HepG2 (cell line): ENCODE measurements around the gene SNRPD2. TPM values are rescaled to one million over a fixed set of nuclear protein-coding genes. Genes with fewer than 3 reads are reported as not detected.
"Not testable (repeated sequence)": the region's sequence is repeated elsewhere in the genome, so short reads cannot be mapped to it uniquely, and the experiment has no call there.

Experiments used
- ATAC-seq: fragments of 200-7000 bp; cut with Tn5 transposase; 3 replicates; pipeline ENCODE4 v1.9.1; 2020; ENCODE audit warnings: mild to moderate bottlenecking, moderate library complexity
- BruUV-seq: library from RNA; stranded (reverse); fragments of 400-500 nt; replicated peaks from 2 replicates; lab custom pipeline; 2021; lab: Mats Ljungman, UMichigan
- CTCF ChIA-PET: fragments of 300-600 bp; formaldehyde crosslinking; extraction: SDS; loops from one replicate; lab custom pipeline; 2021; ENCODE audit warnings: low total read pairs, inconsistent platforms, low intra/inter-chr PET ratio; lab: Yijun Ruan, JAX
- POLR2A ChIA-PET: fragments of 350-600 bp; sonication (Branson Sonifier 250); formaldehyde crosslinking; loops from one replicate; lab custom pipeline; 2020; ENCODE audit warnings: antibody characterized with exemption, inconsistent platforms; lab: Yijun Ruan, JAX
- DNase-seq: peaks from one replicate; pipeline ENCODE4 v3.0.0-alpha.2; 2015; ENCODE audit warnings: low spot score
- FAIRE-seq: peaks from 3 replicates; lab custom pipeline; 2011; peaks lifted over from hg19 to GRCh38; lab: Jason Lieb, UNC
- H2AFZ ChIP-seq: one replicate; pipeline ENCODE4 v1.6.1; 2011; ENCODE audit warnings: low read length, inconsistent platforms
- H3K27ac ChIP-seq: fragments of 300-600 bp; 3 replicates; pipeline ENCODE4 v1.8.0; 2011; ENCODE audit warnings: mixed run types, mild to moderate bottlenecking, mixed read lengths, low read length, inconsistent platforms; ENCODE audit not compliant: insufficient read depth; ENCODE audit errors: extremely low read length
- H3K27me3 ChIP-seq, 2 experiments: fragments of 200-600 bp in 1 of 2; 2 replicates in 1 of 2; 3 replicates in 1 of 2; pipeline versions ENCODE4 v1.6.0 to v1.8.0; 2011; ENCODE audit warnings: low read length in 2 of 2, mild to moderate bottlenecking in 2 of 2, moderate library complexity in 2 of 2, inconsistent platforms in 1 of 2; ENCODE audit not compliant: insufficient read depth in 2 of 2, control insufficient read depth in 1 of 2
- H3K36me3 ChIP-seq, 2 experiments: fragments of 200-600 bp in 1 of 2; replicated peaks in 1 of 2; 2 replicates in 1 of 2; 3 replicates in 1 of 2; pipeline versions ENCODE4 v1.5.1 to v1.8.0; 2011; ENCODE audit warnings: low read length in 2 of 2, inconsistent platforms in 1 of 2; ENCODE audit not compliant: insufficient read depth in 2 of 2, control insufficient read depth in 1 of 2
- H3K4me1 ChIP-seq: 2 replicates; pipeline ENCODE4 v1.5.1; 2012; ENCODE audit warnings: low read length, inconsistent platforms; ENCODE audit not compliant: insufficient read depth
- H3K4me2 ChIP-seq: 2 replicates; pipeline ENCODE4 v1.6.0; 2011; ENCODE audit warnings: low read depth, low read length, inconsistent platforms
- H3K4me3 ChIP-seq, 3 experiments: fragments of 200-600 bp in 1 of 3; sonication (generic), shearing (Covaris generic) in 1 of 3; replicated peaks in 1 of 3; 2 replicates each; pipeline ENCODE4 v1.5.1; 2011 to 2016; ENCODE audit warnings: low read length in 3 of 3, inconsistent platforms in 2 of 3, low read depth in 2 of 3, mild to moderate bottlenecking in 2 of 3, control low read depth in 1 of 3, mixed read lengths in 1 of 3; ENCODE audit not compliant: insufficient read depth in 1 of 3
- H3K79me2 ChIP-seq: one replicate; pipeline ENCODE4 v1.6.1; 2011; ENCODE audit warnings: low read length, inconsistent platforms; ENCODE audit not compliant: insufficient read depth
- H3K9ac ChIP-seq: 2 replicates; pipeline ENCODE4 v1.6.0; 2011; ENCODE audit warnings: mild to moderate bottlenecking, low read depth, low read length, inconsistent platforms; ENCODE audit not compliant: insufficient read depth
- H3K9me3 ChIP-seq: 2 replicates; pipeline ENCODE4 v1.5.1; 2012; ENCODE audit warnings: mild to moderate bottlenecking, low read length
- H4K20me1 ChIP-seq: 2 replicates; pipeline ENCODE4 v1.6.0; 2011; ENCODE audit warnings: inconsistent platforms, mild to moderate bottlenecking, low read length, moderate library complexity; ENCODE audit not compliant: insufficient read depth
- CHD4 ChIP-seq: fragments of 200-600 bp; sonication (generic); IDR thresholded peaks from 2 replicates; pipeline ENCODE4 v1.7.0; 2017; ENCODE audit warnings: mild to moderate bottlenecking, low read length, borderline replicate concordance
- DPF2 ChIP-seq: sonication (generic); formaldehyde crosslinking; IDR thresholded peaks from 2 replicates; pipeline ENCODE4 v1.4.0; 2020; ENCODE audit warnings: mild to moderate bottlenecking, low read depth, missing genetic modification reagents, borderline replicate concordance
- ELF3 ChIP-seq: IDR thresholded peaks from 2 replicates; pipeline ENCODE4 v1.6.1; 2016; ENCODE audit warnings: missing genetic modification reagents, missing compliant biosample characterization
- FOXK1 ChIP-seq: sonication (generic); formaldehyde crosslinking; IDR thresholded peaks from 2 replicates; pipeline ENCODE4 v1.4.0; 2020; ENCODE audit warnings: low read depth, missing genetic modification reagents, borderline replicate concordance
- HHEX ChIP-seq: IDR thresholded peaks from 2 replicates; pipeline ENCODE4 v1.6.1; 2016; ENCODE audit warnings: control low read depth
- IRF2 ChIP-seq: IDR thresholded peaks from 2 replicates; pipeline ENCODE4 v1.6.1; 2018; ENCODE audit warnings: missing genetic modification reagents, missing compliant biosample characterization
- POLR2AphosphoS5 ChIP-seq: IDR thresholded peaks from 2 replicates; pipeline ENCODE4 v1.6.1; 2012; ENCODE audit warnings: low read depth, low read length
- SSRP1 ChIP-seq: IDR thresholded peaks from 2 replicates; pipeline ENCODE4 v1.6.1; 2016; ENCODE audit warnings: control low read depth
- ZEB1 ChIP-seq: IDR thresholded peaks from 2 replicates; pipeline ENCODE4 v1.6.1; 2012; ENCODE audit warnings: mild to moderate bottlenecking, low read depth, inconsistent platforms; ENCODE audit not compliant: insufficient replicate concordance
- ZFX ChIP-seq: sonication (generic); formaldehyde crosslinking; IDR thresholded peaks from 2 replicates; pipeline ENCODE4 v1.4.0; 2020; ENCODE audit warnings: mild to moderate bottlenecking, low read depth, missing genetic modification reagents, moderate library complexity
- ZNF225 ChIP-seq: sonication (generic); formaldehyde crosslinking; IDR thresholded peaks from 2 replicates; pipeline ENCODE4 v1.4.0; 2020; ENCODE audit warnings: mild to moderate bottlenecking, missing genetic modification reagents
- ZNF367 ChIP-seq: sonication (generic); formaldehyde crosslinking; IDR thresholded peaks from 2 replicates; pipeline ENCODE4 v1.4.0; 2020; ENCODE audit warnings: missing genetic modification reagents, borderline replicate concordance
- ZNF460 ChIP-seq: sonication (generic); formaldehyde crosslinking; IDR thresholded peaks from 2 replicates; pipeline ENCODE4 v1.5.1; 2020; ENCODE audit warnings: missing genetic modification reagents, mild to moderate bottlenecking, borderline replicate concordance
- ZNF615 ChIP-seq: sonication (generic); formaldehyde crosslinking; IDR thresholded peaks from 2 replicates; pipeline ENCODE4 v1.5.0; 2020; ENCODE audit warnings: mild to moderate bottlenecking, missing genetic modification reagents, borderline replicate concordance
- ZSCAN22 ChIP-seq: sonication (generic); formaldehyde crosslinking; IDR thresholded peaks from 2 replicates; pipeline ENCODE4 v1.4.0; 2020; ENCODE audit warnings: mild to moderate bottlenecking, missing genetic modification reagents
- WGBS: methylation state at CpG from one replicate; pipeline ENCODE4 v1.1.6; 2017; ENCODE audit warnings: low lambda C conversion rate; 5-methylcytosine and 5-hydroxymethylcytosine counted together
- in situ Hi-C: cut with HindIII; loops from 2 replicates; pipeline ENCODE4 v1.10.0; 2017; ENCODE audit warnings: low pct_unique_long_range_greater_than_20kb; ENCODE audit not compliant: extremely low pct_ligation_motif_present
- intact Hi-C: fragments of 100-400 bp; cut with micrococcal nuclease; formaldehyde crosslinking; loops from one replicate; pipeline ENCODE4 v1.10.0; 2022; ENCODE audit not compliant: unreplicated experiment
- polyA plus RNA-seq, 8 experiments: library from polyadenylated mRNA; depleted of rRNA in 3 of 8; stranded (reverse) in 7 of 8; unstranded in 1 of 8; fragments of >200 nt; fragmentation: Illumina TruSeq in 4 of 8; extraction: Trizol in 4 of 8; gene quantifications; 2 replicates each; pipeline versions ENCODE4 v1.2.1 to v1.2.3, GENCODE V29; 2011 to 2016; ENCODE audit warnings: low read depth in 4 of 8, missing spikeins in 1 of 8, mixed read lengths in 1 of 8; ENCODE audit not compliant: insufficient read depth in 1 of 8
- total RNA-seq, 5 experiments: library from RNA; depleted of rRNA; stranded (reverse); fragments of >200 nt; fragmentation: Illumina TruSeq; extraction: Trizol; gene quantifications; 2 replicates each; pipeline ENCODE4 v1.2.3, GENCODE V29; 2016; ENCODE audit warnings: low read depth in 1 of 5

The SNRPD2 gene
- total and polyA plus RNA-seq, 2 of the 13 experiments (the other 11 are each of a cell fraction or from before 2014, with no cell fraction given): 299 to 485 TPM

- H2AFZ ChIP-seq, FAIRE-seq: not testable (repeated sequence)
- 97% methylated on average over 11 of the region's 11 CpGs for WGBS
Observed at GRCh38 chr19:45720065-45720464, 28.3 kb upstream of the SNRPD2 start.

GRCh38 chr19:45717983-45718650 is 26.4 kb upstream of the SNRPD2 start:
- H3K4me1 ChIP-seq: peaks cover 71% of the 10 kb centered on the region
- ChIA-PET POLR2A (interaction anchor here (0.7 to 4.7 kb wide), 11 partner anchors 11 to 164 kb away, joined by 3 to 94 read pairs (median 8); partner anchors contain the start of genes EML2, FBXO46, FOXA3 and OPA3), CTCF (no interaction called here)
- H3K27ac ChIP-seq: peak overlapping the region; percentile 91
- peaks cover 41% of the 10 kb centered on the region for H3K79me2 ChIP-seq
- H3K27me3 ChIP-seq: no peaks in the 10 kb centered on the region; a peak in 1 of 5 replicates
- no peaks in the 10 kb centered on the region for H4K20me1 ChIP-seq
- 41% methylated on average over 8 of the region's 12 CpGs for WGBS
- ATAC-seq (peak; percentile 22), FAIRE-seq (no peak), DNase-seq (no peak)
- H3K36me3 ChIP-seq: peaks cover 1 to 8% of the 10 kb centered on the region in 2 experiments; a peak in 2 of 5 replicates
- H3K9ac ChIP-seq: peak overlapping the region; percentile 92
- intact Hi-C loops (loop anchor here (1.0 kb wide), 1 partner anchor 25 kb away; no protein-coding TSS in a partner anchor), in situ Hi-C loops (no loop called here)
- H3K4me3 ChIP-seq: peak overlapping the region; percentile 59 to 78 (median 60)
- no peaks in the 10 kb centered on the region for H3K9me3 ChIP-seq
- no peak overlapping the region for H2AFZ ChIP-seq
- TSS peak; percentile 99 for BruUV-seq
- H3K4me2 ChIP-seq: peak overlapping the region; percentile 92
- TF ChIP-seq ZNF367 (CRISPR knock-in tag) (no peak), ELF3 (CRISPR knock-in tag) (no peak), DPF2 (CRISPR knock-in tag) (0 out of 2 replicates have a peak, but pooled peaks have one; percentile 23), ZNF615 (CRISPR knock-in tag) (no peak), ZSCAN22 (no peak), SSRP1 (CRISPR knock-in tag) (no peak), ZFX (no peak), HHEX (0 out of 2 replicates have a peak, but pooled peaks have one; percentile 10), IRF2 (no peak), FOXK1 (CRISPR knock-in tag) (no peak), ZEB1 (no peak), POLR2AphosphoS5 (peak; percentile 34; the same call in 1 of the 2 replicates), ZNF225 (CRISPR knock-in tag) (0 out of 2 replicates have a peak, but pooled peaks have one; percentile 49)

More at GRCh38 chr19:45720065-45720464, 28.3 kb upstream of the SNRPD2 start:
- peaks cover 67% of the 10 kb centered on the region for H3K4me1 ChIP-seq
- CTCF ChIA-PET, H3K9me3 ChIP-seq, H3K4me3 ChIP-seq, intact Hi-C loops, ATAC-seq, H4K20me1 ChIP-seq, BruUV-seq, H3K27me3 ChIP-seq, H3K36me3 ChIP-seq, DNase-seq, H3K9ac ChIP-seq, in situ Hi-C loops: not testable (repeated sequence)
- POLR2A ChIA-PET: interaction anchor here (0.8 to 1.9 kb wide), 7 partner anchors 10 to 73 kb away, joined by 3 to 26 read pairs (median 4); partner anchors contain the start of genes DMWD, FBXO46, QPCTL and SIX5
- peaks cover 38% of the 10 kb centered on the region for H3K79me2 ChIP-seq
- H3K27ac ChIP-seq: peak overlapping the region; percentile 75
- TF ChIP-seq CHD4 (0 out of 2 replicates have a peak, but pooled peaks have one; percentile 54), ZNF460 (CRISPR knock-in tag) (peak; percentile 71)
- H3K4me2 ChIP-seq: peak overlapping the region; percentile 59; the same call in 1 of the 2 replicates
